HepG2 (cell line): ENCODE data around the gene ZNRF3. TPM values are rescaled to one million over a fixed set of nuclear protein-coding genes. Genes with fewer than 3 reads are reported as not detected.

Experiments
- ATF7 ChIP-seq, 2 experiments: fragments of 450-650 bp in 1 of 2; sonication (generic) in 1 of 2; formaldehyde crosslinking in 1 of 2; IDR thresholded peaks; 2 replicates each; pipeline versions ENCODE4 v1.4.0 to v1.6.1; 2016 to 2020; ENCODE audit warnings: antibody characterized with exemption in 1 of 2, mild to moderate bottlenecking in 1 of 2, missing genetic modification reagents in 1 of 2
- BRCA1 ChIP-seq: sonication (generic); formaldehyde crosslinking; IDR thresholded peaks from 2 replicates; pipeline ENCODE4 v1.4.0; 2020; ENCODE audit warnings: missing genetic modification reagents
- CBX2 ChIP-seq, 2 experiments: fragments of 200-600 bp in 1 of 2; sonication (generic); formaldehyde crosslinking in 1 of 2; IDR thresholded peaks; 2 replicates each; pipeline versions ENCODE4 v1.7.0 to v1.8.1; 2018 to 2022; ENCODE audit warnings: low read depth in 2 of 2, low read length in 1 of 2, mild to moderate bottlenecking in 1 of 2, missing genetic modification reagents in 1 of 2
- CC2D1A ChIP-seq: sonication (generic); formaldehyde crosslinking; IDR thresholded peaks from 2 replicates; pipeline ENCODE4 v1.8.1; 2023; ENCODE audit warnings: mild to moderate bottlenecking, missing genetic modification reagents
- DNMT1 ChIP-seq: sonication (generic); formaldehyde crosslinking; IDR thresholded peaks from 2 replicates; pipeline ENCODE4 v1.5.1; 2020; ENCODE audit warnings: mild to moderate bottlenecking, missing genetic modification reagents
- GABPB1 ChIP-seq: IDR thresholded peaks from 2 replicates; pipeline ENCODE4 v1.6.1; 2016; ENCODE audit warnings: mild to moderate bottlenecking, missing genetic modification reagents, moderate library complexity, missing compliant biosample characterization
- HMG20B ChIP-seq: conservative IDR thresholded peaks from 2 replicates; pipeline ENCODE4 v1.6.1; 2016; ENCODE audit warnings: missing genetic modification reagents, missing compliant biosample characterization
- MAFK ChIP-seq, 2 experiments: IDR thresholded peaks in 1 of 2; conservative IDR thresholded peaks in 1 of 2; 2 replicates each; pipeline ENCODE4 v1.6.1; 2011; ENCODE audit warnings: improper control_type of control experiment in 2 of 2, low read length in 2 of 2
- MZF1 ChIP-seq: sonication (generic); formaldehyde crosslinking; IDR thresholded peaks from 2 replicates; pipeline ENCODE4 v1.8.1; 2023; ENCODE audit warnings: mild to moderate bottlenecking, missing genetic modification reagents, borderline replicate concordance
- NCOA1 ChIP-seq: sonication (generic); formaldehyde crosslinking; IDR thresholded peaks from 2 replicates; pipeline ENCODE4 v1.9.0; 2021; ENCODE audit warnings: missing genetic modification reagents
- PAX8 ChIP-seq: sonication (generic); formaldehyde crosslinking; IDR thresholded peaks from 2 replicates; pipeline ENCODE4 v1.8.0; 2022; ENCODE audit warnings: mild to moderate bottlenecking, missing genetic modification reagents, borderline replicate concordance
- SNAPC2 ChIP-seq: sonication (generic); formaldehyde crosslinking; IDR thresholded peaks from 2 replicates; pipeline ENCODE4 v1.8.1; 2022; ENCODE audit warnings: mild to moderate bottlenecking, missing genetic modification reagents
- TOE1 ChIP-seq: sonication (generic); formaldehyde crosslinking; IDR thresholded peaks from 2 replicates; pipeline ENCODE4 v1.4.0; 2020; ENCODE audit warnings: mild to moderate bottlenecking, missing genetic modification reagents
- WIZ ChIP-seq: sonication (generic); formaldehyde crosslinking; IDR thresholded peaks from 2 replicates; pipeline ENCODE4 v1.5.1; 2020; ENCODE audit warnings: mild to moderate bottlenecking, missing genetic modification reagents
- YY1 ChIP-seq: IDR thresholded peaks from 2 replicates; pipeline ENCODE4 v1.6.1; 2011; ENCODE audit warnings: low read length, low read depth, moderate library complexity, mild to moderate bottlenecking; ENCODE audit not compliant: insufficient read depth, insufficient replicate concordance
- ZBTB8A ChIP-seq: sonication (generic); formaldehyde crosslinking; IDR thresholded peaks from 2 replicates; pipeline ENCODE4 v1.4.0; 2020; ENCODE audit warnings: mild to moderate bottlenecking, low read depth, missing genetic modification reagents, borderline replicate concordance
- ZKSCAN5 ChIP-seq: sonication (generic); formaldehyde crosslinking; IDR thresholded peaks from 2 replicates; pipeline ENCODE4 v1.5.1; 2020; ENCODE audit warnings: mild to moderate bottlenecking, missing genetic modification reagents
- ZNF101 ChIP-seq: sonication (generic); formaldehyde crosslinking; IDR thresholded peaks from 2 replicates; pipeline ENCODE4 v1.4.0; 2020; ENCODE audit warnings: mild to moderate bottlenecking, low read depth, missing genetic modification reagents, borderline replicate concordance
- ZNF138 ChIP-seq: sonication (generic); formaldehyde crosslinking; IDR thresholded peaks from 2 replicates; pipeline ENCODE4 v1.5.0; 2020; ENCODE audit warnings: mild to moderate bottlenecking, low read depth, missing genetic modification reagents
- ZNF160 ChIP-seq: sonication (generic); formaldehyde crosslinking; IDR thresholded peaks from 2 replicates; pipeline ENCODE4 v1.8.0; 2022; ENCODE audit warnings: mild to moderate bottlenecking, inconsistent platforms, missing genetic modification reagents
- ZNF180 ChIP-seq: sonication (generic); formaldehyde crosslinking; IDR thresholded peaks from 2 replicates; pipeline ENCODE4 v1.4.0; 2020; ENCODE audit warnings: low read depth, missing genetic modification reagents, borderline replicate concordance
- ZNF672 ChIP-seq: sonication (generic); formaldehyde crosslinking; IDR thresholded peaks from 2 replicates; pipeline ENCODE4 v1.8.1; 2022; ENCODE audit warnings: missing genetic modification reagents
- ZNF7 ChIP-seq: IDR thresholded peaks from 2 replicates; pipeline ENCODE4 v1.6.1; 2016; ENCODE audit warnings: missing biosample characterization, missing genetic modification reagents
- ZNF749 ChIP-seq: sonication (generic); formaldehyde crosslinking; IDR thresholded peaks from 2 replicates; pipeline ENCODE4 v1.8.0; 2022; ENCODE audit warnings: mild to moderate bottlenecking, missing genetic modification reagents, moderate library complexity, borderline replicate concordance
- ZSCAN31 ChIP-seq: sonication (generic); formaldehyde crosslinking; IDR thresholded peaks from 2 replicates; pipeline ENCODE4 v1.5.0; 2020; ENCODE audit warnings: low read depth, mild to moderate bottlenecking, missing genetic modification reagents
- polyA plus RNA-seq, 8 experiments: library from polyadenylated mRNA; depleted of rRNA in 3 of 8; stranded (reverse) in 7 of 8; unstranded in 1 of 8; fragments of >200 nt; fragmentation: Illumina TruSeq in 4 of 8; extraction: Trizol in 4 of 8; gene quantifications; 2 replicates each; pipeline versions ENCODE4 v1.2.1 to v1.2.3, GENCODE V29; 2011 to 2016; ENCODE audit warnings: low read depth in 4 of 8, missing spikeins in 1 of 8, mixed read lengths in 1 of 8; ENCODE audit not compliant: insufficient read depth in 1 of 8
- total RNA-seq, 5 experiments: library from RNA; depleted of rRNA; stranded (reverse); fragments of >200 nt; fragmentation: Illumina TruSeq; extraction: Trizol; gene quantifications; 2 replicates each; pipeline ENCODE4 v1.2.3, GENCODE V29; 2016; ENCODE audit warnings: low read depth in 1 of 5
- TF ChIP-seq, protein P1 (sequence below): IDR thresholded peaks from 2 replicates; pipeline ENCODE4 v1.6.1; 2012; ENCODE audit warnings: inconsistent platforms
- TF ChIP-seq, protein P2 (sequence below): IDR thresholded peaks from 2 replicates; pipeline ENCODE4 v1.6.1; 2016; ENCODE audit warnings: control low read depth

ZNRF3 gene
- total and polyA plus RNA-seq, 2 of the 13 experiments (the other 11 are each of a cell fraction or from before 2014, with no cell fraction given), result 20.3 to 36.7 TPM

DNA sequence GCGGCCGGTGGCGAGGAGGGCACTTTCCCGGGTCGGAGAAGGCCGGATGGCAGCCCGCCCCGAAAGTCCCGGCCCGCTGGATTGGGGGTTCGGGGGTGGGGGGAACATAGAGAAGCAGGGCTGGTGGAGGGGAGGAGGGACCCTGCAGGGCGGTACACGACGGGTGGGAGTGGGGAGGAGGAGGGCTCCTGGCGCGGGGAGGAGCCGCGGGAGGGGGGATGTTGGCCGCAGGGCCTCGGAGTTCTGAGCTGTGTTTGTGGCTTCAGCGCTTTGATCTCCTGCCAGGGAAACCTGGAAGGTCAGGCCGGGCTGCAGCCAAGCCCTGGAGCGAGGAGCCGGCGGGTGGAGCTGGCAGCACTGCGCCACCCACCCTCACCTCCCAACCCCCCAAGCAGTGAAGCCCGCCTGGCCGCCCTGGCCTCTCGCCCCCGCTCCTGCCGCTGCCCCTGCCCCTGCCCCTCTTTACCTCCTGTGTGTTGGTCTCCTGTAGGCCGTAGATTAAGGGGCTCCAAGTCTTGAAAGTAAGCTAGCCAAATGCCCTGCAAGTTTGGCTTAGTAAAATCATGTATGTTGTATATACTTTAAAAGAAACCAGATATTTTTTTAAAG, 147.3 kb downstream of the ZNRF3 start (continued):
- TF ChIP-seq WIZ (CRISPR knock-in tag), result no peak
- TF ChIP-seq, protein P1, sequence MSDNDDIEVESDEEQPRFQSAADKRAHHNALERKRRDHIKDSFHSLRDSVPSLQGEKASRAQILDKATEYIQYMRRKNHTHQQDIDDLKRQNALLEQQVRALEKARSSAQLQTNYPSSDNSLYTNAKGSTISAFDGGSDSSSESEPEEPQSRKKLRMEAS, result 0 out of 2 replicates have a peak, but pooled peaks have one; percentile 56
- no peak for TF ChIP-seq SNAPC2 (CRISPR knock-in tag)
- TF ChIP-seq ZKSCAN5 (CRISPR knock-in tag), result no peak
- no peak for TF ChIP-seq ZNF180
- peak; percentile 83 for TF ChIP-seq YY1
- TF ChIP-seq, protein P2, sequence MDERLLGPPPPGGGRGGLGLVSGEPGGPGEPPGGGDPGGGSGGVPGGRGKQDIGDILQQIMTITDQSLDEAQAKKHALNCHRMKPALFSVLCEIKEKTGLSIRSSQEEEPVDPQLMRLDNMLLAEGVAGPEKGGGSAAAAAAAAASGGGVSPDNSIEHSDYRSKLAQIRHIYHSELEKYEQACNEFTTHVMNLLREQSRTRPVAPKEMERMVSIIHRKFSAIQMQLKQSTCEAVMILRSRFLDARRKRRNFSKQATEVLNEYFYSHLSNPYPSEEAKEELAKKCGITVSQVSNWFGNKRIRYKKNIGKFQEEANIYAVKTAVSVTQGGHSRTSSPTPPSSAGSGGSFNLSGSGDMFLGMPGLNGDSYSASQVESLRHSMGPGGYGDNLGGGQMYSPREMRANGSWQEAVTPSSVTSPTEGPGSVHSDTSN (CRISPR knock-in tag), result 0 out of 2 replicates have a peak, but pooled peaks have one; percentile 12
- TF ChIP-seq ZNF160 (CRISPR knock-in tag), result no peak
- TF ChIP-seq ZBTB8A (CRISPR knock-in tag), result no peak
- TF ChIP-seq BRCA1, result no peak
- TF ChIP-seq NCOA1, result no peak
- peak; percentile 80; the same call in 1 of the 2 replicates for TF ChIP-seq ZSCAN31
- TF ChIP-seq ZNF101 (CRISPR knock-in tag), result 0 out of 2 replicates have a peak, but pooled peaks have one; percentile 57
- no peak for TF ChIP-seq ZNF749
- no peak for TF ChIP-seq CC2D1A (CRISPR knock-in tag)
- TF ChIP-seq MZF1 (CRISPR knock-in tag), result no peak
- TF ChIP-seq GABPB1 (CRISPR knock-in tag), result peak; percentile 81
- no peak for TF ChIP-seq MAFK (conservative IDR thresholded peaks at IDR 0.05 in 1 of 2, IDR thresholded peaks at IDR 0.05 in 1 of 2; ENCODE audit: low read length in 2 of 2)
- TF ChIP-seq ZNF138 (CRISPR knock-in tag), result no peak
- no peak for TF ChIP-seq ZNF7
- no peak for TF ChIP-seq TOE1 (CRISPR knock-in tag)
- TF ChIP-seq CBX2 (IDR thresholded peaks at IDR 0.05; ENCODE audit: low read depth, low read length), result no peak
- no peak for TF ChIP-seq CBX2 (CRISPR knock-in tag; IDR thresholded peaks at IDR 0.05; ENCODE audit: low read depth)
- TF ChIP-seq HMG20B (CRISPR knock-in tag), result 0 out of 2 replicates have a peak, but pooled peaks have one; percentile 35
- no peak for TF ChIP-seq ZNF672 (CRISPR knock-in tag)
- TF ChIP-seq DNMT1 (CRISPR knock-in tag), result no peak
- no peak for TF ChIP-seq ATF7 (IDR thresholded peaks at IDR 0.05)
- no peak for TF ChIP-seq ATF7 (CRISPR knock-in tag; IDR thresholded peaks at IDR 0.05)
- TF ChIP-seq PAX8 (CRISPR knock-in tag), result 0 out of 2 replicates have a peak, but pooled peaks have one; percentile 53
